ENCODE measurements around the gene EDC3.

The EDC3 gene

GRCh38 chr15:74585191-74585590 lies 110.6 kb downstream of the EDC3 start:
- Histone ChIP-seq H3K27me3 (no peaks in the 10 kb centered on the region), H3K4me3 (no peak overlapping the region), H3K4me1 (peaks cover 0 to 16% (median 13%) of the 10 kb centered on the region in 4 donors), H3K9me3 (no peaks in the 10 kb centered on the region), H3K27ac (no peak overlapping the region), H3K36me3 (peaks cover 4 to 25% (median 5%) of the 10 kb centered on the region in 3 donors)
- intact Hi-C loops (cut with DNase I; ENCODE audit: low total_unique reads) = no loop called here
- no peak for DNase-seq
- TF ChIP-seq, protein P1, sequence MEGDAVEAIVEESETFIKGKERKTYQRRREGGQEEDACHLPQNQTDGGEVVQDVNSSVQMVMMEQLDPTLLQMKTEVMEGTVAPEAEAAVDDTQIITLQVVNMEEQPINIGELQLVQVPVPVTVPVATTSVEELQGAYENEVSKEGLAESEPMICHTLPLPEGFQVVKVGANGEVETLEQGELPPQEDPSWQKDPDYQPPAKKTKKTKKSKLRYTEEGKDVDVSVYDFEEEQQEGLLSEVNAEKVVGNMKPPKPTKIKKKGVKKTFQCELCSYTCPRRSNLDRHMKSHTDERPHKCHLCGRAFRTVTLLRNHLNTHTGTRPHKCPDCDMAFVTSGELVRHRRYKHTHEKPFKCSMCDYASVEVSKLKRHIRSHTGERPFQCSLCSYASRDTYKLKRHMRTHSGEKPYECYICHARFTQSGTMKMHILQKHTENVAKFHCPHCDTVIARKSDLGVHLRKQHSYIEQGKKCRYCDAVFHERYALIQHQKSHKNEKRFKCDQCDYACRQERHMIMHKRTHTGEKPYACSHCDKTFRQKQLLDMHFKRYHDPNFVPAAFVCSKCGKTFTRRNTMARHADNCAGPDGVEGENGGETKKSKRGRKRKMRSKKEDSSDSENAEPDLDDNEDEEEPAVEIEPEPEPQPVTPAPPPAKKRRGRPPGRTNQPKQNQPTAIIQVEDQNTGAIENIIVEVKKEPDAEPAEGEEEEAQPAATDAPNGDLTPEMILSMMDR (IDR thresholded peaks at IDR 0.05) = no peak

GRCh38 chr15:74584779-74585178 lies 111.0 kb downstream of the EDC3 start:
- H3K4me3 ChIP-seq = no peak overlapping the region
- no peak for DNase-seq
- H3K27me3 ChIP-seq = no peaks in the 10 kb centered on the region
- TF ChIP-seq, protein P1 (IDR thresholded peaks at IDR 0.05) = no peak
- peaks cover 0 to 16% (median 13%) of the 10 kb centered on the region in 4 donors for H3K4me1 ChIP-seq
- peaks cover 5 to 21% (median 7%) of the 10 kb centered on the region in 3 donors for H3K36me3 ChIP-seq
- intact Hi-C loops (cut with DNase I; ENCODE audit: low total_unique reads) = no loop called here
- no peak overlapping the region for H3K27ac ChIP-seq
- no peaks in the 10 kb centered on the region for H3K9me3 ChIP-seq

DNA sequence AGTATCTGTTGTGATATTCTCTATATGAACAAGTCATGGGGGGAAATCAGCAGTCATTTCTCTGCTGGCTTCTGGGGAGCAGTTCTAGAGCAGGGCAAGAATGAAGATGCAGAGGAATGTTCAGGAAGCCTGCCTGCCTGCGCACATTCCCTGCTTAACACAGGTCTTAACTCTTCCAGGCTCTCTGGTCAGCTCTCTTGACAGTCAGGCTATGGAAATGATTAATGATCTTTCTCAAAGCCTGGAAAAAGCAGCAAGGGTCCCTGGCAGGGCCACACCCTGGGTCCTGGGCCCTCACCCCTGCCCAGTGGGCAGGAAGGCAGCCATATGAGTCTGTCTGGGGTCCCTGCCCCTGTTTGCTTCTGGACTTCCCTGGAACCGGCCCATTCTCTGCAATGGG lies 111.6 kb downstream of the EDC3 start:
- TF ChIP-seq, protein P1 (IDR thresholded peaks at IDR 0.05) = no peak
- no peaks in the 10 kb centered on the region for H3K27me3 ChIP-seq
- no peak overlapping the region for H3K27ac ChIP-seq
- H3K36me3 ChIP-seq = peaks cover 5 to 24% (median 10%) of the 10 kb centered on the region in 3 donors
- H3K4me3 ChIP-seq = no peak overlapping the region
- peaks cover 0 to 12% (median 9%) of the 10 kb centered on the region in 4 donors for H3K4me1 ChIP-seq
- no peak for DNase-seq
- intact Hi-C loops (cut with DNase I; ENCODE audit: low total_unique reads) = no loop called here
- H3K9me3 ChIP-seq = no peaks in the 10 kb centered on the region
